Testis (tissue), 3 donors: ENCODE measurements around the gene NDUFA8. TPM values are rescaled to one million over a fixed set of nuclear protein-coding genes. Genes with fewer than 3 reads are reported as not detected.

Source experiments
- DNase-seq: peaks from one replicate; pipeline ENCODE4 v3.0.0-alpha.2; 2019
- H3K27ac ChIP-seq, 2 donors: fragments of 200-600 bp; sonication (generic); one replicate each; pipeline ENCODE4 v1.5.1; 2019
- H3K27me3 ChIP-seq: fragments of 200-600 bp; sonication (generic); one replicate; pipeline ENCODE4 v1.5.1; 2019
- H3K36me3 ChIP-seq: fragments of 200-600 bp; sonication (generic); one replicate; pipeline ENCODE4 v1.5.1; 2017; ENCODE audit warnings: low read depth; ENCODE audit errors: missing control alignments
- H3K4me1 ChIP-seq: fragments of 200-600 bp; sonication (generic); one replicate; pipeline ENCODE4 v1.5.1; 2019
- H3K4me3 ChIP-seq, 2 donors: fragments of 200-600 bp; sonication (generic); one replicate each; pipeline ENCODE4 v1.5.1; 2017 to 2019
- H3K9me3 ChIP-seq: fragments of 200-600 bp; sonication (generic); one replicate; pipeline ENCODE4 v1.5.1; 2017
- CTCF ChIP-seq, 3 experiments: fragments of 450-650 bp in 2 of 3; fragments of 200-600 bp in 1 of 3; sonication (generic) in 1 of 3; IDR thresholded peaks; one replicate each; pipeline ENCODE4 v1.5.1; 2016 to 2019; ENCODE audit warnings: antibody characterized with exemption in 3 of 3, mild to moderate bottlenecking in 2 of 3, moderate library complexity in 1 of 3
- POLR2A ChIP-seq: fragments of 450-650 bp; IDR thresholded peaks from one replicate; pipeline ENCODE4 v1.6.1; 2017; ENCODE audit warnings: antibody characterized with exemption, mild to moderate bottlenecking, moderate library complexity
- WGBS, 2 donors: methylation state at CpG; one replicate each; pipeline ENCODE4 v1.1.5; 2018; 5-methylcytosine and 5-hydroxymethylcytosine counted together
- intact Hi-C: fragments of 100-400 bp; cut with DNase I; formaldehyde crosslinking; loops from one replicate; pipeline ENCODE4 v1.15.1; 2023; ENCODE audit warnings: low total_unique reads
- polyA plus RNA-seq: library from polyadenylated mRNA; stranded (reverse); fragments of 350-450 nt; fragmentation: Illumina TruSeq; extraction: RNeasy Lipid Tissue Mini Kit (QIAGEN cat#74804); gene quantifications from one replicate; pipeline ENCODE4 v1.2.3, GENCODE V29; 2014; ENCODE audit warnings: low read depth, low replicate concordance; ENCODE audit not compliant: insufficient read depth
- total RNA-seq, 2 donors: library from RNA; depleted of rRNA; stranded (reverse); fragments of >200 nt; gene quantifications; one replicate each; pipeline ENCODE4 v1.2.3, GENCODE V29; 2016

The NDUFA8 gene
- total and polyA plus RNA-seq, 3 donors from 2014 or later = 59.4 to 219 (median 62.1) TPM

GRCh38 chr9:122192914-122193525, 33.4 kb upstream of the NDUFA8 start:
- no peaks in the 10 kb centered on the region for H3K27me3 ChIP-seq
- WGBS, 2 donors = 70 to 74% methylated on average over 16 of the region's 16 CpGs
- no peaks in the 10 kb centered on the region for H3K9me3 ChIP-seq
- no peak for DNase-seq
- H3K27ac ChIP-seq = no peak overlapping the region
- H3K4me3 ChIP-seq = no peak overlapping the region
- TF ChIP-seq CTCF (IDR thresholded peaks at IDR 0.05) = no peak
- TF ChIP-seq POLR2A = no peak
- H3K4me1 ChIP-seq = no peaks in the 10 kb centered on the region
- no peaks in the 10 kb centered on the region for H3K36me3 ChIP-seq
- intact Hi-C loops = no loop called here

GRCh38 chr9:122192261-122192875, 32.8 kb upstream of the NDUFA8 start:
- intact Hi-C loops = no loop called here
- H3K9me3 ChIP-seq = no peaks in the 10 kb centered on the region
- DNase-seq = no peak
- no peak overlapping the region for H3K4me3 ChIP-seq
- H3K4me1 ChIP-seq = no peaks in the 10 kb centered on the region
- H3K27ac ChIP-seq = no peak overlapping the region
- no peaks in the 10 kb centered on the region for H3K27me3 ChIP-seq
- no peak for TF ChIP-seq CTCF (IDR thresholded peaks at IDR 0.05)
- no peak for TF ChIP-seq POLR2A
- no peaks in the 10 kb centered on the region for H3K36me3 ChIP-seq
- WGBS, 2 donors = 80 to 85% methylated on average over 5 of the region's 5 CpGs

- no peaks in the 10 kb centered on the region for H3K9me3 ChIP-seq
- no peak for DNase-seq
- no peaks in the 10 kb centered on the region for H3K4me1 ChIP-seq
- no peak overlapping the region for H3K4me3 ChIP-seq
- no peak for TF ChIP-seq POLR2A
- no peak for TF ChIP-seq CTCF (IDR thresholded peaks at IDR 0.05)
- no peaks in the 10 kb centered on the region for H3K36me3 ChIP-seq
- WGBS, 2 donors = 73 to 74% methylated on average over 11 of the region's 11 CpGs
- H3K27ac ChIP-seq = no peak overlapping the region
- H3K27me3 ChIP-seq = no peaks in the 10 kb centered on the region
- intact Hi-C loops = no loop called here
Measured at GRCh38 chr9:122191584-122191983, 32.0 kb upstream of the NDUFA8 start.

- no peaks in the 10 kb centered on the region for H3K27me3 ChIP-seq
- no peaks in the 10 kb centered on the region for H3K36me3 ChIP-seq
- H3K4me3 ChIP-seq = no peak overlapping the region
- no peaks in the 10 kb centered on the region for H3K9me3 ChIP-seq
- H3K27ac ChIP-seq = no peak overlapping the region
- TF ChIP-seq CTCF (IDR thresholded peaks at IDR 0.05) = no peak
- no peak for TF ChIP-seq POLR2A
- H3K4me1 ChIP-seq = no peaks in the 10 kb centered on the region
- 80 to 81% methylated on average over 9 to 12 of the region's 12 CpGs for WGBS, 2 donors
- intact Hi-C loops = no loop called here
- DNase-seq = no peak
Measured at GRCh38 chr9:122190597-122191381, 31.2 kb upstream of the NDUFA8 start.
